SK-N-SH (cell line): ENCODE results near the gene C1orf35. TPM values are rescaled to one million over a fixed set of nuclear protein-coding genes. Genes with fewer than 3 reads are reported as not detected.

ENCODE experiments used
- CTCF ChIA-PET: fragments of 300-600, 350-600 bp; formaldehyde crosslinking; extraction: SDS; loops from one replicate; lab custom pipeline; 2021; lab: Yijun Ruan, JAX
- POLR2A ChIA-PET: fragments of 350-600 bp; sonication (Branson Sonifier 250); formaldehyde crosslinking; extraction: SDS; loops from one replicate; lab custom pipeline; 2020; ENCODE audit warnings: antibody characterized with exemption, inconsistent platforms; lab: Yijun Ruan, JAX
- DNase-seq: peaks from one replicate; pipeline ENCODE4 v3.0.0; 2012
- H2AFZ ChIP-seq: fragments of 200-600 bp; sonication (generic); 2 replicates; pipeline ENCODE4 v1.8.1; 2016; ENCODE audit warnings: antibody characterized with exemption, mild to moderate bottlenecking, low read depth
- H3F3A ChIP-seq: fragments of 200-600 bp; sonication (generic); replicated peaks from 2 replicates; pipeline ENCODE3; 2016; ENCODE audit warnings: antibody characterized with exemption, mild to moderate bottlenecking; ENCODE audit not compliant: insufficient read depth
- H3K27ac ChIP-seq, 2 experiments: fragments of 200-500 bp in 1 of 2; fragments of 200-600 bp in 1 of 2; sonication (Bioruptor generic) in 1 of 2; sonication (generic), shearing (Covaris generic) in 1 of 2; 2 replicates each; pipeline versions ENCODE4 v1.5.1 to v1.6.1; 2014 to 2016; ENCODE audit warnings: low read depth in 2 of 2, inconsistent platforms in 1 of 2, low read length in 1 of 2, mild to moderate bottlenecking in 1 of 2, mixed read lengths in 1 of 2
- H3K27me3 ChIP-seq: fragments of 200-600 bp; sonication (generic), shearing (Covaris generic); 2 replicates; pipeline ENCODE4 v1.6.1; 2016; ENCODE audit warnings: mixed run types; ENCODE audit not compliant: insufficient read depth
- H3K36me3 ChIP-seq, 2 experiments: fragments of 200-500 bp in 1 of 2; fragments of 200-600 bp in 1 of 2; sonication (Bioruptor generic) in 1 of 2; sonication (generic) in 1 of 2; replicated peaks in 1 of 2; 2 replicates each; pipeline versions ENCODE3 to v1.5.1; 2014 to 2016; ENCODE audit warnings: low read length in 1 of 2, mild to moderate bottlenecking in 1 of 2; ENCODE audit not compliant: insufficient read depth in 2 of 2, control insufficient read depth in 1 of 2
- H3K4me1 ChIP-seq, 2 experiments: fragments of 200-500 bp in 1 of 2; fragments of 200-600 bp in 1 of 2; sonication (Bioruptor generic) in 1 of 2; sonication (generic), shearing (Covaris generic) in 1 of 2; 2 replicates each; pipeline versions ENCODE4 v1.5.1 to v1.6.1; 2014 to 2016; ENCODE audit warnings: low read depth in 1 of 2, low read length in 1 of 2, mixed run types in 1 of 2; ENCODE audit not compliant: insufficient read depth in 2 of 2, control insufficient read depth in 1 of 2
- H3K4me2 ChIP-seq: fragments of 200-600 bp; sonication (generic), shearing (Covaris generic); 2 replicates; pipeline ENCODE4 v1.6.1; 2017; ENCODE audit warnings: mixed run types
- H3K4me3 ChIP-seq, 2 experiments: fragments of 200-500 bp in 1 of 2; fragments of 200-600 bp in 1 of 2; sonication (Bioruptor generic) in 1 of 2; sonication (generic), shearing (Covaris generic) in 1 of 2; 2 replicates each; pipeline versions ENCODE4 v1.5.1 to v1.8.1; 2014 to 2016; ENCODE audit warnings: low read depth in 2 of 2, inconsistent platforms in 1 of 2, low read length in 1 of 2, mild to moderate bottlenecking in 1 of 2, mixed read lengths in 1 of 2, moderate library complexity in 1 of 2
- H3K79me2 ChIP-seq: fragments of 200-600 bp; sonication (generic); 2 replicates; pipeline ENCODE4 v1.8.1; 2017; ENCODE audit warnings: mild to moderate bottlenecking; ENCODE audit not compliant: insufficient read depth
- H3K9ac ChIP-seq: fragments of 200-600 bp; sonication (generic); 2 replicates; pipeline ENCODE4 v1.6.1; 2017; ENCODE audit warnings: mixed run types
- H3K9me2 ChIP-seq: fragments of 200-600 bp; sonication (generic); 2 replicates; pipeline ENCODE4 v1.6.1; 2017; ENCODE audit warnings: mixed run types
- H3K9me3 ChIP-seq: fragments of 200-600 bp; sonication (generic); 2 replicates; pipeline ENCODE4 v1.6.1; 2017; ENCODE audit warnings: mixed run types, mild to moderate bottlenecking, moderate library complexity
- H4K20me1 ChIP-seq: fragments of 200-600 bp; sonication (generic); 2 replicates; pipeline ENCODE4 v1.6.1; 2017; ENCODE audit warnings: mild to moderate bottlenecking, mixed run types; ENCODE audit not compliant: insufficient read depth
- CHD2 ChIP-seq: fragments of 150-350 bp; IDR thresholded peaks from 2 replicates; pipeline ENCODE4 v1.6.1; 2018; ENCODE audit warnings: low read length; ENCODE audit not compliant: partially characterized antibody
- CTCF ChIP-seq: fragments of 200-600 bp; sonication (generic); IDR thresholded peaks from 2 replicates; pipeline ENCODE4 v1.6.1; 2017; ENCODE audit warnings: antibody characterized with exemption, mild to moderate bottlenecking, moderate library complexity
- JUND ChIP-seq: IDR thresholded peaks from 2 replicates; pipeline ENCODE4 v1.4.0; 2012
- RAD21 ChIP-seq: IDR thresholded peaks from 2 replicates; pipeline ENCODE4 v1.6.1; 2012; ENCODE audit warnings: mild to moderate bottlenecking, low read length
- RFX5 ChIP-seq: IDR thresholded peaks from 2 replicates; pipeline ENCODE4 v1.6.1; 2012; ENCODE audit warnings: mild to moderate bottlenecking, improper control_type of control experiment, low read length
- TEAD4 ChIP-seq: IDR thresholded peaks from 2 replicates; pipeline ENCODE4 v1.4.0; 2012; ENCODE audit warnings: mild to moderate bottlenecking, borderline replicate concordance; ENCODE audit not compliant: insufficient read depth
- WGBS: methylation state at CpG from one replicate; pipeline ENCODE4 v1.1.6; 2017; ENCODE audit warnings: low lambda C conversion rate; 5-methylcytosine and 5-hydroxymethylcytosine counted together
- polyA plus RNA-seq, 3 experiments: library from polyadenylated mRNA; depleted of rRNA; stranded (reverse); fragments of >200 nt; gene quantifications; 2 replicates each; pipeline ENCODE4 v1.2.3, GENCODE V29; 2012

The C1orf35 gene
- polyA plus RNA-seq, 1 of the 3 experiments (the other 2 are of a cell fraction) = 42.9 TPM

- H4K20me1 ChIP-seq = no peaks in the 10 kb centered on the region
- WGBS = 76% methylated on average over 15 of the region's 18 CpGs
- H3K4me3 ChIP-seq = no peak overlapping the region
- ChIA-PET POLR2A (no interaction called here), CTCF (interaction anchor here (1.9 to 2.2 kb wide), 3 partner anchors 70 to 76 kb away, joined by 6 to 17 read pairs (median 8); no protein-coding TSS in a partner anchor)
- H3K4me1 ChIP-seq = peaks cover 0 to 20% of the 10 kb centered on the region in 2 experiments; a peak in 1 of 4 replicates
- H3K9me3 ChIP-seq = no peaks in the 10 kb centered on the region
- H3K4me2 ChIP-seq = no peak overlapping the region
- H3K9ac ChIP-seq = no peak overlapping the region
- peaks cover 7% of the 10 kb centered on the region for H3K79me2 ChIP-seq
- H3K27ac ChIP-seq = no peak overlapping the region
- no peak for DNase-seq
- H3K27me3 ChIP-seq = no peaks in the 10 kb centered on the region
- peaks cover 7% of the 10 kb centered on the region for H3F3A ChIP-seq
- no peak overlapping the region for H2AFZ ChIP-seq
- TF ChIP-seq TEAD4 (no peak), CHD2 (no peak), RFX5 (peak; percentile 97)
- H3K9me2 ChIP-seq = no peaks in the 10 kb centered on the region
- H3K36me3 ChIP-seq = no peaks in the 10 kb centered on the region
Measured at GRCh38 chr1:228074954-228075730, 28.0 kb downstream of the C1orf35 start.

GRCh38 chr1:228073857-228074545, 29.1 kb downstream of the C1orf35 start:
- POLR2A ChIA-PET = no interaction called here

More at GRCh38 chr1:228073857-228074545, 29.1 kb downstream of the C1orf35 start:
- TF ChIP-seq RAD21 = peak; percentile 49
- TF ChIP-seq JUND = no peak
- TF ChIP-seq CTCF = 0 out of 2 replicates have a peak, but pooled peaks have one; percentile 9
- H3K4me3 ChIP-seq = no peak overlapping the region
- H3F3A ChIP-seq = peaks cover 7% of the 10 kb centered on the region
- DNase-seq = peak; percentile 62
- no peaks in the 10 kb centered on the region for H3K36me3 ChIP-seq
- H3K27ac ChIP-seq = no peak overlapping the region
- H4K20me1 ChIP-seq = no peaks in the 10 kb centered on the region
- no peaks in the 10 kb centered on the region for H3K27me3 ChIP-seq
- H3K9me2 ChIP-seq = no peaks in the 10 kb centered on the region
- H3K4me1 ChIP-seq = peaks cover 0 to 20% of the 10 kb centered on the region in 2 experiments; a peak in 1 of 4 replicates
- H2AFZ ChIP-seq = no peak overlapping the region
- 86% methylated on average over 5 of the region's 16 CpGs for WGBS
- CTCF ChIA-PET = interaction anchor here (0.7 to 2.2 kb wide), 5 partner anchors 25 to 310 kb away, joined by 3 to 17 read pairs (median 3); no protein-coding TSS in a partner anchor
- no peak overlapping the region for H3K9ac ChIP-seq
- no peak overlapping the region for H3K4me2 ChIP-seq
- no peaks in the 10 kb centered on the region for H3K9me3 ChIP-seq
- no peaks in the 10 kb centered on the region for H3K79me2 ChIP-seq
